Measurements from ENCODE around the gene POLD2.

DNA sequence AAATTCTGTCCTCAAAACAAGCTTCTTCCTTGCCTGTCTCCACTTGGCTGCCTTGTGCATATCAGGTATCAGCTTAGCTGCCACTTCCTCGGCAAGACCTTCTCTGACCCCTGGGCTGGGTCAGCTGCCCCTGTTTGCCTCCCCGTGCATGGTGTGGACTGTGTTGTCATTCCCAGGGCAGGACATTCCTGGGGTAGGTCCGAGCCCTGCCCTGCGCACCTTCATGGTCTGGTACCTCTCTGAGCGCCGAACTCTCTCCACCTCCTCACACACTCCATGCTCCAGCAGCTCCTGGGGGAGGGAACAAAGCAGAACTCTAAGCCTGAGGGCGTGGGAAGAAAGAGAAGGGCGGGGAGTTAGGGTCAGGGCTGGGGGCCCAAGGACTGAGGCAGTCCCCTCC lies 44.8 kb downstream of the POLD2 start:
- no peak for TF ChIP-seq EZH2phosphoT487 (IDR thresholded peaks at IDR 0.05; ENCODE audit: borderline replicate concordance, low read length)
- TF ChIP-seq, protein P1, sequence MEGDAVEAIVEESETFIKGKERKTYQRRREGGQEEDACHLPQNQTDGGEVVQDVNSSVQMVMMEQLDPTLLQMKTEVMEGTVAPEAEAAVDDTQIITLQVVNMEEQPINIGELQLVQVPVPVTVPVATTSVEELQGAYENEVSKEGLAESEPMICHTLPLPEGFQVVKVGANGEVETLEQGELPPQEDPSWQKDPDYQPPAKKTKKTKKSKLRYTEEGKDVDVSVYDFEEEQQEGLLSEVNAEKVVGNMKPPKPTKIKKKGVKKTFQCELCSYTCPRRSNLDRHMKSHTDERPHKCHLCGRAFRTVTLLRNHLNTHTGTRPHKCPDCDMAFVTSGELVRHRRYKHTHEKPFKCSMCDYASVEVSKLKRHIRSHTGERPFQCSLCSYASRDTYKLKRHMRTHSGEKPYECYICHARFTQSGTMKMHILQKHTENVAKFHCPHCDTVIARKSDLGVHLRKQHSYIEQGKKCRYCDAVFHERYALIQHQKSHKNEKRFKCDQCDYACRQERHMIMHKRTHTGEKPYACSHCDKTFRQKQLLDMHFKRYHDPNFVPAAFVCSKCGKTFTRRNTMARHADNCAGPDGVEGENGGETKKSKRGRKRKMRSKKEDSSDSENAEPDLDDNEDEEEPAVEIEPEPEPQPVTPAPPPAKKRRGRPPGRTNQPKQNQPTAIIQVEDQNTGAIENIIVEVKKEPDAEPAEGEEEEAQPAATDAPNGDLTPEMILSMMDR (IDR thresholded peaks at IDR 0.05; ENCODE audit: low read depth, low read length, poor library complexity, severe bottlenecking), result no peak

Data from DOHH2 (cell line).